HG02678 (cell line): Measurements from ENCODE around the gene SCN5A.

Source experiments
- ATAC-seq: cut with Tn5 transposase; IDR thresholded peaks from one replicate; pipeline ENCODE4 v1.9.1; 2021; ENCODE audit warnings: mild to moderate bottlenecking, moderate library complexity; ENCODE audit not compliant: unreplicated experiment

The SCN5A gene

GRCh38 chr3:38649500-38650247, at the start of gene SCN5A:
SCN5A (minus strand) TSS chr3:38649687; CDS start chr3:38633307, 16,380 bp downstream.
- ATAC-seq, result peak; percentile 62

- no peak for ATAC-seq
Observed at GRCh38 chr3:38698760-38699159, 49.3 kb upstream of the SCN5A start.

GRCh38 chr3:38698061-38698460, 48.6 kb upstream of the SCN5A start:
- ATAC-seq, result no peak

- no peak for ATAC-seq
Observed at GRCh38 chr3:38696034-38696433, 46.5 kb upstream of the SCN5A start.

- no peak for ATAC-seq
Observed at GRCh38 chr3:38690185-38690584, 40.7 kb upstream of the SCN5A start.

- ATAC-seq, result no peak
Observed at GRCh38 chr3:38689774-38690173, 40.3 kb upstream of the SCN5A start.

- ATAC-seq, result no peak
Observed at GRCh38 chr3:38689346-38689745, 39.9 kb upstream of the SCN5A start.

- ATAC-seq, result no peak
Observed at GRCh38 chr3:38687321-38687720, 37.8 kb upstream of the SCN5A start.

GRCh38 chr3:38684546-38684945, 35.1 kb upstream of the SCN5A start:
- no peak for ATAC-seq

GRCh38 chr3:38669668-38670067, 20.2 kb upstream of the SCN5A start:
- no peak for ATAC-seq

- ATAC-seq, result no peak
Observed at GRCh38 chr3:38662544-38662943, 13.1 kb upstream of the SCN5A start.

GRCh38 chr3:38658841-38659240, 9.4 kb upstream of the SCN5A start:
- no peak for ATAC-seq

- ATAC-seq, result no peak
Observed at GRCh38 chr3:38657369-38657768, 7.9 kb upstream of the SCN5A start.

- ATAC-seq, result no peak
Observed at GRCh38 chr3:38655708-38656300, 6.3 kb upstream of the SCN5A start.

- no peak for ATAC-seq
Observed at GRCh38 chr3:38653685-38654537, 4.4 kb upstream of the SCN5A start.

- ATAC-seq, result no peak
Observed at GRCh38 chr3:38652934-38653333, 3.4 kb upstream of the SCN5A start.

- peak; percentile 63 for ATAC-seq
Observed at GRCh38 chr3:38651153-38651789, 1.8 kb upstream of the SCN5A start.

GRCh38 chr3:38650248-38650951, 913 bp upstream of the SCN5A start:
- ATAC-seq, result no peak

GRCh38 chr3:38648659-38649499, 608 bp downstream of the SCN5A start:
- ATAC-seq, result peak; percentile 16
